MCF 10A (cell line): Measurements from ENCODE around the gene HDAC5. TPM values are rescaled to one million over a fixed set of nuclear protein-coding genes. Genes with fewer than 3 reads are reported as not detected.
A peak's percentile ranks its signal among the peaks of the same experiment; 100 is the strongest.

Experiments
- BruUV-seq: library from RNA; stranded (reverse); fragments of 400-500 nt; replicated peaks from 2 replicates; lab custom pipeline; 2021; lab: Mats Ljungman, UMichigan
- CTCF ChIA-PET: fragments of 300-600 bp; sonication (Branson Sonifier 250); formaldehyde crosslinking; extraction: SDS; loops from one replicate; lab custom pipeline; 2021; ENCODE audit warnings: antibody characterized with exemption, inconsistent platforms; lab: Yijun Ruan, JAX
- POLR2A ChIA-PET: fragments of 300-600, 350-650 bp; sonication (Branson Sonifier 250); formaldehyde crosslinking; extraction: SDS; loops from one replicate; lab custom pipeline; 2020; ENCODE audit warnings: antibody characterized with exemption, inconsistent platforms; lab: Yijun Ruan, JAX
- DNase-seq: peaks from one replicate; pipeline ENCODE4 v3.0.0-alpha.2; 2018; ENCODE audit not compliant: unreplicated experiment
- H3K27ac Mint-ChIP-seq: one replicate; pipeline ENCODE4 v1.8.0; 2022; ENCODE audit warnings: mild to moderate bottlenecking, low read depth, mixed read lengths; ENCODE audit not compliant: unreplicated experiment
- H3K27me3 Mint-ChIP-seq: one replicate; pipeline ENCODE4 v1.8.0; 2022; ENCODE audit warnings: mixed read lengths; ENCODE audit not compliant: insufficient read depth, unreplicated experiment
- H3K36me3 Mint-ChIP-seq: one replicate; pipeline ENCODE4 v1.8.0; 2022; ENCODE audit warnings: mild to moderate bottlenecking, moderate library complexity, mixed read lengths; ENCODE audit not compliant: insufficient read depth, unreplicated experiment
- H3K4me1 Mint-ChIP-seq: one replicate; pipeline ENCODE4 v1.8.0; 2022; ENCODE audit warnings: mixed read lengths; ENCODE audit not compliant: insufficient read depth, unreplicated experiment
- H3K4me3 Mint-ChIP-seq: one replicate; pipeline ENCODE4 v1.8.0; 2022; ENCODE audit warnings: mild to moderate bottlenecking, moderate library complexity, mixed read lengths; ENCODE audit not compliant: unreplicated experiment
- H3K9me3 Mint-ChIP-seq: one replicate; pipeline ENCODE4 v1.8.0; 2022; ENCODE audit warnings: mixed read lengths; ENCODE audit not compliant: unreplicated experiment
- intact Hi-C: fragments of 100-400 bp; cut with micrococcal nuclease; formaldehyde crosslinking; loops from 2 replicates; pipeline ENCODE4 v1.14.1; 2022
- total RNA-seq: library from RNA; stranded (reverse); gene quantifications from 2 replicates; pipeline ENCODE4 v1.2.3, GENCODE V29; 2022
- TF ChIP-seq, protein P1 (sequence below): fragments of 200-600 bp; IDR thresholded peaks from one replicate; pipeline ENCODE4 v1.8.0; 2022; ENCODE audit warnings: antibody characterized with exemption, mild to moderate bottlenecking; ENCODE audit not compliant: unreplicated experiment

HDAC5 gene
- total RNA-seq, 1 experiment from 2014 or later: 12.1 TPM

DNA sequence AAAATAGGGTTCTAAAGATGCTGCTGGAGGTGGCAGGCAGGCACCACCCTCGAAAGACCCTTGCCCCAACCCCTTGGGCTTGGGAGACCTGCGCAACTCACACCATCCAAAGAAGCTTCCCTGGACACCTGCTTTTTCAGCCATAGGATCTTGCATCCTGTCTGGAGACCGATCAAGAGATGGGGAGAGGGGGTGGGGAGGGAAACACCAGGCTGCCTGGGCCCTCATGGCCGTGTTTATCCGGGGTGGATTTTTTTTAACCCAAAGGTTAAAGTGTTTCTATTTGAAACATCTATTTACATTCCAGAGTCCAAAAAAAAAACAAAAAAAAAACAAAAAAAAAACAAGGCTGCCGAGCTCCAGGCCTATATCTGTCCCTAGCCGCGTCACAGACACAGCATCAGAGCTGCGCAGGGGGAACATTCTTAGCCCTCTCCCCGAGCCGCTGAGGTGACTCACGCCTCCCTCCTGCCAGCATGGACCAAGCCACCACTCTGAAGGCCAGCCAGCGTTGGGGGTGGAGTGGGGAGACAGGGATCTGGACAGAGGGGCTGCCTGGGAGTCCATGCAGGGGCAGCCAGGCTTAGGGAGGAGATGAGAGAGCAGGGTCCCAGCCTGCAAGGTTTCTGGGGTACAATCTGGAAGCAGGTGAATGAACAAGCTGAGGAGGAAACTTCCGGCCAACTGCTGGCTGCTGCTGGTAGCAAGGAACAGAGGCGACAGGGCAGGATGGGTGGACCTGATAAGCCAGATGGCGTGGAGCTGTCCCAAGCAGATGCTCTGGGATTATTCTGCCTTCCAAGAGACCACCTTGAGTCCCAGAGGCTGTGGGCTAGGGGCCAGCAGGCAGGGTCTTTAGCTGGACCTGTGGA is 14.8 kb downstream of the HDAC5 start:
- Mint-ChIP-seq H3K9me3 (no peaks in the 10 kb centered on the region), H3K27me3 (no peaks in the 10 kb centered on the region), H3K36me3 (peaks cover 6% of the 10 kb centered on the region), H3K27ac (no peak overlapping the region), H3K4me1 (peaks cover 11% of the 10 kb centered on the region), H3K4me3 (no peak overlapping the region)
- peak; percentile 86 for DNase-seq
- CTCF ChIA-PET: interaction anchor here (1.6 to 1.8 kb wide), 2 partner anchors 26 to 60 kb away, joined by 4 to 6 read pairs; no protein-coding TSS in a partner anchor
- POLR2A ChIA-PET: no interaction called here
- no TSS peak for BruUV-seq
- TF ChIP-seq, protein P1, sequence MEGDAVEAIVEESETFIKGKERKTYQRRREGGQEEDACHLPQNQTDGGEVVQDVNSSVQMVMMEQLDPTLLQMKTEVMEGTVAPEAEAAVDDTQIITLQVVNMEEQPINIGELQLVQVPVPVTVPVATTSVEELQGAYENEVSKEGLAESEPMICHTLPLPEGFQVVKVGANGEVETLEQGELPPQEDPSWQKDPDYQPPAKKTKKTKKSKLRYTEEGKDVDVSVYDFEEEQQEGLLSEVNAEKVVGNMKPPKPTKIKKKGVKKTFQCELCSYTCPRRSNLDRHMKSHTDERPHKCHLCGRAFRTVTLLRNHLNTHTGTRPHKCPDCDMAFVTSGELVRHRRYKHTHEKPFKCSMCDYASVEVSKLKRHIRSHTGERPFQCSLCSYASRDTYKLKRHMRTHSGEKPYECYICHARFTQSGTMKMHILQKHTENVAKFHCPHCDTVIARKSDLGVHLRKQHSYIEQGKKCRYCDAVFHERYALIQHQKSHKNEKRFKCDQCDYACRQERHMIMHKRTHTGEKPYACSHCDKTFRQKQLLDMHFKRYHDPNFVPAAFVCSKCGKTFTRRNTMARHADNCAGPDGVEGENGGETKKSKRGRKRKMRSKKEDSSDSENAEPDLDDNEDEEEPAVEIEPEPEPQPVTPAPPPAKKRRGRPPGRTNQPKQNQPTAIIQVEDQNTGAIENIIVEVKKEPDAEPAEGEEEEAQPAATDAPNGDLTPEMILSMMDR: no peak
- intact Hi-C loops: loop anchor here (2.0 kb wide), 1 partner anchor 14 kb away; the partner anchor contains the start of gene HDAC5

DNA sequence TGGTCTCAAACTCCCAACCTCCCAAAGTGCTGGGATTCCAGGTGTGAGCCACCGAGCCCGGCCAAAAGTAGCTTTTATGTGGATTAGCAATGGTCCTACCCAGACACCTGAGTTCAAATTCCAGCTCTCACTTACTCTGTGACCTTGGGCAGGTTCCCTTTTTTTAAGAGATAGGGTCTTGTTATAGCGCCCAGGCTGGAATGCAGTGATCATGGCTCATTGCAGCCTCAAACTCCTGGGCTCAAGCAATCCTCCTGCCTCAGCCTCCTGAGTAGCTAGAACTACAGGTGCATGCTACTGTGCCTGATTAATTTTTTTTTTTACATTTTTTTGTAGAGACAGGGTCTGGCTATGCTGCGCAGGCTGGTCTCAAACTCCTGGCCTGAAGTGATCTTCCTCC is 16.6 kb downstream of the HDAC5 start:
- Mint-ChIP-seq H3K4me1 (peaks cover 11% of the 10 kb centered on the region), H3K36me3 (peaks cover 11% of the 10 kb centered on the region), H3K4me3 (no peak overlapping the region), H3K27ac (no peak overlapping the region), H3K9me3 (no peaks in the 10 kb centered on the region), H3K27me3 (no peaks in the 10 kb centered on the region)
- ChIA-PET CTCF (interaction anchor here (0.6 to 0.7 kb wide), 3 partner anchors 24 to 66 kb away, joined by 3 to 5 read pairs (median 4); no protein-coding TSS in a partner anchor), POLR2A (interaction anchor here (0.8 kb wide), 1 partner anchor 17 kb away, joined by 3 read pairs; no protein-coding TSS in a partner anchor)
- TF ChIP-seq, protein P1: no peak
- intact Hi-C loops: no loop called here
- no TSS peak for BruUV-seq
- DNase-seq: no peak

DNA sequence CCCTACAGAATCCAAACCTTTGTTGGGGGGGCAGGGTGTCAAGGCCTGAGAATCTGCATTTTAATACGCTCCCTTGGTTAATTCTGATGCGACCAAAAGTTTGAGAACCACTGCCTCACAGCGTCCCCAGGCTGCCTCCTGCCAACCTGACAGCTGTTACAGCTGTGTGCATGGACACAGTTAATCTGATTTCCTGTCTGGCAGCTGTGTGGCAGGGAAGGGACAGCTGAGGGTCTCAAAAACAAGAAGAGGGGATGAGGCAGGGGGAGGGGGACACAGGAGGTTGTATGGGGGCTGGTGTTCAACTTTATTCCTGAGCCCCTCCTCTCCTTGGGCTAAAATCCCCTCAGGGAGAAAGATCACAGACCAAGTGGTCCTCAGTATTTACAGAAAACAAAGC is 17.5 kb downstream of the HDAC5 start:
- no peaks in the 10 kb centered on the region for H3K27me3 Mint-ChIP-seq
- H3K9me3 Mint-ChIP-seq: no peaks in the 10 kb centered on the region
- H3K4me3 Mint-ChIP-seq: no peak overlapping the region
- H3K27ac Mint-ChIP-seq: no peak overlapping the region
- intact Hi-C loops: no loop called here
- peaks cover 11% of the 10 kb centered on the region for H3K36me3 Mint-ChIP-seq
- no TSS peak for BruUV-seq
- DNase-seq: no peak
- POLR2A ChIA-PET: no interaction called here
- TF ChIP-seq, protein P1: no peak
- peaks cover 11% of the 10 kb centered on the region for H3K4me1 Mint-ChIP-seq
- CTCF ChIA-PET: interaction anchor here (0.6 kb wide), 1 partner anchor 856 kb away, joined by 3 read pairs; no protein-coding TSS in a partner anchor

DNA sequence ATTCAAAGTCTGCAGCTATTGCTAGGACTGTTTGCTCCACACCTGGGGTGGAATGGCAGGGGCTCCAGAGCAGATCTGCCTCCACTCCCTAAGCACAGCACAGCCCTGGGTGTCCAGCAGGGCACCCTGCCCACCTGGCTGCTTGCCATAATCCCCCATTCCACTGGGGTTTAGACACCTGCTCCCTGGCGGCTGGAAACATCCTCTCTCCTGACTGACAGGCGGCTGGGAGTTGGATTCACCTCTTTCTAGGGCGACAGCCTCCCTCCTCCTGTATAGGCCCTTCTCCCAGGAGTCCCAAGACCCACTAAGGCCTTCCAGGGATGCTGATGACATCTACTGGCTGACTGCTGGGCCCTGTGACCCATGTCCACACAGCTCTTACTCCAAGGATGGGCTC is 18.0 kb downstream of the HDAC5 start:
- peaks cover 11% of the 10 kb centered on the region for H3K36me3 Mint-ChIP-seq
- POLR2A ChIA-PET: no interaction called here
- no peak overlapping the region for H3K27ac Mint-ChIP-seq
- CTCF ChIA-PET: interaction anchor here (1.1 kb wide), 1 partner anchor 10 kb away, joined by 3 read pairs; no protein-coding TSS in a partner anchor
- peaks cover 11% of the 10 kb centered on the region for H3K4me1 Mint-ChIP-seq
- TF ChIP-seq, protein P1: no peak
- no peak for DNase-seq
- H3K9me3 Mint-ChIP-seq: no peaks in the 10 kb centered on the region
- no peaks in the 10 kb centered on the region for H3K27me3 Mint-ChIP-seq
- no TSS peak for BruUV-seq
- intact Hi-C loops: no loop called here
- H3K4me3 Mint-ChIP-seq: no peak overlapping the region
